HG02840 (cell line): ENCODE data around the gene CRTAP.
"Not testable (repeated sequence)": the region's sequence is repeated elsewhere in the genome, so short reads cannot be mapped to it uniquely, and the experiment has no call there.

Experiments
- ATAC-seq: cut with Tn5 transposase; IDR thresholded peaks from one replicate; pipeline ENCODE4 v1.9.1; 2021; ENCODE audit warnings: mild to moderate bottlenecking, moderate library complexity, moderate number of reproducible peaks; ENCODE audit not compliant: unreplicated experiment, low FRiP score

The CRTAP gene

DNA sequence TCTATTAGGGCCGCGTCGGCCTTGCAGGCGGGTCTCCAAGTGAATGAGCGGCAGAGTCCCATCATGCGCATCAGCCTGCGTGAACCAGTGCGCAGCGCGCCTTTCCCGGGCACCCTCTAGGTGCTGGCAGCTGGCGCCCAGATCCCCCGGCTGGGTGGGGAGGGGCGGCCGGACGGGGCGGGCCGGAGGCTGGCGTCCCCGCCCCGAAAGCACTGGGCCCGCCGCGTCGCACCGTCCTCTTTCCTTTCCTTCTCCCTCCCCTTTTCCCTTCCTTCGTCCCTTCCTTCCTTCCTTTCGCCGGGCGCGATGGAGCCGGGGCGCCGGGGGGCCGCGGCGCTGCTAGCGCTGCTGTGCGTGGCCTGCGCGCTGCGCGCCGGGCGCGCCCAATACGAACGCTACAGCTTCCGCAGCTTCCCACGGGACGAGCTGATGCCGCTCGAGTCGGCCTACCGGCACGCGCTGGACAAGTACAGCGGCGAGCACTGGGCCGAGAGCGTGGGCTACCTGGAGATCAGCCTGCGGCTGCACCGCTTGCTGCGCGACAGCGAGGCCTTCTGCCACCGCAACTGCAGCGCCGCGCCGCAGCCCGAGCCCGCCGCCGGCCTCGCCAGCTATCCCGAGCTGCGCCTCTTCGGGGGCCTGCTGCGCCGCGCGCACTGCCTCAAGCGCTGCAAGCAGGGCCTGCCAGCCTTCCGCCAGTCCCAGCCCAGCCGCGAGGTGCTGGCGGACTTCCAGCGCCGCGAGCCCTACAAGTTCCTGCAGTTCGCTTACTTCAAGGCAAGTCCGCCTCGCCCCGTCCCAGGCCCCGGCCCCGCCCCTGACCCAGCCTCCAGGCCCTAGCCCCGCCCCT lies at the start of gene CRTAP:
Gene CRTAP (plus strand): TSS at position 243 of the 850 bp plus-strand sequence. CDS start 64 bp downstream, at position 307.
- ATAC-seq = peak; percentile 74

DNA sequence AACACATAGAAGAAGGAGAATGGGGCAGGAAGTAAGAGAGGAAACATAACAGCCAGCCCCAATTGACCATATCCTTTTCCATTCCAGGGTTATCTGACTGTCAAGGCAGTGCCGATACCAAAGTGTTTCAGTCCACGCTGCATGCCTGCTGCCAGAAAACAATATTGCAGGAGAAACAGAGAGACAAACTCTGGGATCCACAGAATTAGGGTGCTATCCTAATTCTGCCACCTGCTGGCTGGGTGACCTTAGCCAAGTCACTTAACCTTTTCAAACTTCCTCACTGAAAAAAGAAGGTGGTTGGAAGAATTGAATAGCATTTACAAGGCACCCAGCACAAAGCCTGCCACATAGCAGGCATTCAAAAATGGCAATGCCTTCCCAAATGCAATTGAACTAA lies 48.9 kb upstream of the CRTAP start:
- ATAC-seq = no peak

DNA sequence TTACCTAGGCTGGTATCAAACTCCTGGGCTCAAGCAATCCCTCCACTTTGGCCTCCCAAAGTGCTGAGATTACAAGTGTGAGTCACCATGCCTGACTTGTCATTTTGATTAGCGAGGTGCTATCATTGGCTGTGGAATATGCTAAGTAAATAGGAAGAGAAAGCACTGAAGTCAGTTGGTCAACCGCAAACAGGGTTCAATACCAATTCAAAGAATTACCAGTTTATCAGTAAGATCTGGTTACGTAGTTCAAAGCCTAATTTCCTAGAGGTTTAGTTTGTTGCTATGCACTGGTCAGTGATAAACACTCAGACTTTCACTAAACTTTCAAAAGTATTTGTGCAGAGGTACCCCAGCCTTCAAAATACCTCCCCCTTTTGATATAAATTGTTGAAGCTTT lies 46.3 kb upstream of the CRTAP start:
- no peak for ATAC-seq

DNA sequence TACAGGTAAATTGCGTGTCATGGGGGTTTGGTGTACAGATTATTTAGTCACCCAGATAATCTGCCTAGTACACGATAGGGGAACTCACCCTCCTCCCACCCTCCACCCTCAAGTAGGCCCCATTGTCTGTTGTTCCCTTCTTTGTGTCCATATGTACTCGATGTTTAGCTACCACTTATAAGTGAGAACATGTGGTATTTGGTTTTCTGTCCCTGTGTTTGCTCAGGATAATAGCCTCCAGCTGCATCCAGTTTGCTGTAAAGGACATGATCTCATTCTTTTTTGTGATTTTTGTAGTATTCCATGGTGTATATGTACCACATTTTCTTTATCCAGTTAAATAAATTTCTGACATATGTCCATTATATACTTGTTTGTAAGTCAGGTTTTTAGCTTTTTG lies 44.0 kb upstream of the CRTAP start:
- ATAC-seq = not testable (repeated sequence)

DNA sequence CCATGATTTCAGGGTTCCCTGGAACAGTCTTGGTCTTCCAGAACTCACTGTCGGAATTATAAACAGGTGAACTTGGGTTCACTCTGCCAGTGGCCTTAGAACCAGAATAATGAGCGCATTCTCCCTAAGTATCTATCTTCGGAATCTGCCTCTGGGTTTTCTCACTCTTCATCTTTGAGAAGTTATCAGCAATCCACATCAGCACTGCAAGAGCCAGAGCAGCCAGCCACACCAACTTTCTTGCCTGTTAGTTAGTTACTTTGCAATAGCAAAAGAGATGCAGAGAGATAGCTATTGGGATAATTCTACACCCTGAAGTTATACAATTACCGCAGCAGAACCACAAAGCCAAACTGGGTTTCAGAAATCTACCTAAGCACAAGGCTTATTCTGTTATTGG lies 42.6 kb upstream of the CRTAP start:
- ATAC-seq = no peak

DNA sequence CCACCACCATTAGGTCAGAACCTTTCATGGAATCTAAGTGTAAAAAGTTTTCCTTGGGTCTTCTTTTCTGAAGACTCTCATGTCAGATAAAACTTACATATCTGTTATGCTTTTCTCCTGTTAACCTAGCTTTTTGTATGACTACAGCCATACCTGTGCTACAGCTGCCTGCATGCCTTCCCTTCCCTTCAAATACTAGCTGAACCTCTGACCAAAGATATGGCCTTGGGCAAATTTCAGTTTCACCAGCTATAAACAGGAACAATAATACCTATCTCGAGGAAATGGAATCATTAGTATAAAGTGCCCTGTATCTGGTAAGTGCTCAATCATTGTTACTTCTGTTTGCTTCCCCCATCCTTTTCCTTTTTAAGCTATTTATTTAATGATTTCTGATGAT lies 41.9 kb upstream of the CRTAP start:
- no peak for ATAC-seq

DNA sequence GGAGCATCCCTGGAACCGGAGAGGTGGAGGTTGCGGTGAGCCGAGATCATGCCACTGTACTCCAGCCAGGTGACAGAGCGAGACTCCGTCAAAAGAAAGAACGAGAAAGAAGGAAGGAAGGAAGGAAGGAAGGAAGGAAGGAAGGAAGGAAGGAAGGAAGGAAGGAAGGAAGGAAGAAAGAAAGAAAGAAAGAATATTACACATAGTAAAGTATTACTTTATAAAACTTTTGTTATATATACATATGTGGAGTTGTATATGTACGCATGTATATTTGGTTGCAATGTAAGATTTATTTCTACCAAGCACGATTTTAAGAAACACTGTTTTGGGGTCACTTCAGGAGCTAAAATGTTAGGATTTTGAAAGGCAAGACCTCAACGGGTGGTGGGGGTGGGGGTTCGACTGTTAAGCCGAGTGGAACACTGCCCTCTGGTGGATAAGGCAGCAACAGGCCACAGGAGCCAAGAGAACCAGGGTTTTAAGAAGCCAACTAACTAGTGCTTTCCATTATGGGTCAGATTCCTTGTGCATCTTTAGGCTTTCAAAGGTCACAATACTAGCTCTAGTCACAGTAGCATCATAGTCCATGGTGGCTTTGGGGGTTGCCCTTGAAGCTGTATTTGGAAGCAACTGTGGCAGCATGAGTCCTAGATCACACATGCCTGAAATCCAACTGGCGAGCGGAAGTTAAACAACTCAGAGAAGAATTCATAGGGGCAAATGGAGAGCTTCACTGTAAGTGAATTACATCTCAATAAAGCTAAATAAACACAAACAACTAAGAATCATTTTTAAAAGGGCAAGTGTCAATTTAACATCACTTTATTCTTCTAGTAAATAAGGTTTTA lies 39.4 kb upstream of the CRTAP start:
- no peak for ATAC-seq

DNA sequence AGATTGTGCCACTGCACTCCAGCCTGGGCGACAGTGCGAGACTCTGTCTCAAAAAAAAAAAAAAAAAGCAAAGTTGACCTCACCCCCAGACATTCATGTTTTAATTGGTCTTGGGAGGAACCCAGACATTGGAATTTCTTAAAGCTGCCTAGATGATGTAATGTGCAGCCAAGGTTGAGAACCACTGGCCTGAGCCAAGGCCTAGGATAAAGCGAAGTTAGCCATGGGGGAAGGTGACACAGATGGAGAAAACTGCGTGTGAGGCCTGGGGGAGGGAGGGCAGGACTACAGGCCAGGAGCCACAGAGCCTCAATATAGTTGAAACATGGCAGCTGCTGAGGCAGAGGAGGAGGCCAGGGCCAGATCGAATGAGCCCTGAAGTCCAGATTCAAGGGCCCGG lies 37.8 kb upstream of the CRTAP start:
- ATAC-seq = no peak

DNA sequence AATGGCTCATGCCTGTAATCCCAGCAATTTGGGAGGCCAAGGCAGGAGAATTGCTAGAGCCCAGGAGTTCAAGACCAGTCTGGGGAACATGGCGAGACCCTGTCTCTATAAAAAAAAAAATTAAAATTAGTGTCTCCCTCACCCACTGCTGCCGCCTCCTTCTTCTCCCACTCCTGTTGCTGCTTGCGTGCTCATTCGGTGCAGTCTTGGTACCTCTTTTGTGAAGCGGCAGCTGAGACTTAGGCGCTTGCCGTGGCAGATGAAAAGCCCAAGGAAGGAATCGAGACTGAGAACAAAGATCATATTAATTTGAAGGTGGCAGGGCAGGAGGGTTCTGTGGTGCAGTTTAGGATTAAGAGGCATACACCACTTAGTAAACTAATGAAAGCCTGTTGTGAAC lies 36.9 kb upstream of the CRTAP start:
- no peak for ATAC-seq

DNA sequence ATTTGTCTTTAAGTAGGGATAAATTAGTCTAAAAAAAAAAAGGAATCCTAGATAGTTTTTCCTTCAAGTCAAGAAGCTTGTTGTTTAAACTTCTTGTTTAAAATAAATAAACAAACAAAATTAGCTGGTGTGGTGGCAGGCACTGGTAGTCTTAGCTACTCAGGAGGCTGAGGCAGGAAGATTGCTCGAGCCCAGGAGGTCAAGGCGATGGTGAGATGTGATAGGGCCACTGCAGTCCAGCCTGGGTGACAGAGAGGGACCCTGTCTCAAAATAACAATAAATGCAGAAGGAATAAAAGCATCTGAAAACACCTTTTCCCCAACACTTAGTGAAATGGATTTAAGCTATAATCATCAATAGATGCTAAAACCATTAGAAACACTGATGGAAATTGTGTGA lies 35.8 kb upstream of the CRTAP start:
- ATAC-seq = no peak

DNA sequence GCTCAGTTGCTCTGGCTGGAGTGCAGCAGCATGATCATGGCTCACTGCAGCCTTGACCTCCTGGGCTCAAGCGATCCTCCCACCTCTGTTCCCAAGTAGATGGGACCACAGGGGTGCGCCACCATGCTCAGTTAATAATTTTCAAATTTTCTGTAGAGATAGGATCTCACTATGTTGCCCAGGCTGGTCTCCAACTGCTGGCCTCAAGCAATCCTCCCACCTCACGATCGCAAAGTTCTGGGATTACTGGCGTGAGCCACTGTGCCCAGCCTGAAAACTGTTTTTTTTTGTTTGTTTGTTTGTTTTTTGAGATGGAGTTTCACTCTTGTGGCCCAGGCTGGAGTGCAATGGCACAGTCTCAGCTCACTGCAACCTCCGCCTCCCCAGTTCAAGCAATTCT lies 34.0 kb upstream of the CRTAP start:
- not testable (repeated sequence) for ATAC-seq

DNA sequence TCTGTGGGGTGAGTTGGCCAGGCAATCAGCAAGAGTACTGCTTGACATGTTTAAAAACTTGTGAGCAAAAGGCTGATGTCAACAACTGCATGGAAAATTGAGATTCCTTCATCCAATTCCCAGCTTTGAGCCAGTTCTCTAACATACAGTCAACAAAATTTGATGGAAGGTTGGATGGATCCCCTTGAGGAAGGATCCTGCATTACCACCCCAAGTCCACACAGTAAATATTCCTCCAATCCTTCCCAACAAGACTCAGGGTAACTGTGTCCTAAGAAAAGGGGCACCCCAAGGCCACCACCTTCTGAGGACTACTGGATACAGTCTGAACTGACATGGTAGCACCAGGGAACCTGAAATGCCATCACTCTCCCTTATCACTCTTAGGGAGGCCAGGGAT lies 32.0 kb upstream of the CRTAP start:
- ATAC-seq = no peak

DNA sequence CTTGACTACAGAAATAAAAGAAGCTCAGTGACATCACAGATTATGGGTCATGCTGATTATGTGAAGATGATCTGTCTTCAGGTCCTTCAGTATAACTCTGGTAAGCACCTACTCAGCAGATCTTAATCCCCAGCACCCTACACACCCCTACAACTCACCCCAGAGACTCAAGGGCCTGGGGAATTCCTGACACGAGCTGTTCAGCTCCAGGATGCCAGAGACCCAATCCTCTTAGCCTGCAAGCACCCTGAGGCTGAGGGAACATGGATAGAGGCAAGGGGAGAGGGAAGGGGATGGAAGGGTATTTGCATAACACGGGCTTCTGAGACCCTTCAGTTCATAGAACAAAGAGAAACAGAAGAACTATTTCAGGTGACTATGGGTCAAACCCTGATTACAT lies 29.9 kb upstream of the CRTAP start:
- ATAC-seq = no peak

DNA sequence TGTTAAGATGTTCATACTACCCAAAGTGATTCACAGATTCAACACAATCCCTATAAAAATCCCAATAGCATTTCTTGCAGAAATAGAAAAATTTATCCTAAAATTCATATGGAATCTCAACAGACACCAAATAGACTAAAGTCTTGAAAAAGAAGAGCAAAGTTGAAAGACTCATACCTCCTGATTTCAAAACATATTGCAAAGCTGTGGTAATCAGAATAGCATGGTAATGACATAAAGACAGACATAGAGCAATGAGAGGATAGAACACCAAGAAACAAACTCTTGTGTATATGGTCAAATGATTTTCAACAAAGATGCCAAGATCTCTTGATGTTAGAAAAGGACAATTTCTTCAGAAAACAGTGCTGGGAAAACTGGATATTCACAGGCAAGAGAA lies 25.1 kb upstream of the CRTAP start:
- no peak for ATAC-seq

DNA sequence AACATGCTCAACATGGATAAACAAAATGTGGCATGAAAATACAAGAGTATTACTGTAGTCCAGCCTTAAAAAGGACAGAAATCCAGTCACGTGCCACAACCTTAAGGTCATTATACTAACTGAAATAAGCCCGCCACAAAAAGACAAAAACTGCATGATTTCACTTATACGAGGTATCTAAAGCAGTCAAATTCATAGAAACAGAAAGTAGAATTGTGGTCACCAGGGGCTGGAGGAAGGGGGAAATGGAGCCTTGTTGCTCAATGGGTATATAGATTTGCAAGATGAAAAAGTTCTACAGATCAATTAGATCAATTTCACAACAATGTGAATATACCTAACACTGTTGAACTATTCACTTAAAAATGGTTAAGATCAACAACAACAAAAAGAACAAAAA lies 24.3 kb upstream of the CRTAP start:
- ATAC-seq = peak; percentile 80

DNA sequence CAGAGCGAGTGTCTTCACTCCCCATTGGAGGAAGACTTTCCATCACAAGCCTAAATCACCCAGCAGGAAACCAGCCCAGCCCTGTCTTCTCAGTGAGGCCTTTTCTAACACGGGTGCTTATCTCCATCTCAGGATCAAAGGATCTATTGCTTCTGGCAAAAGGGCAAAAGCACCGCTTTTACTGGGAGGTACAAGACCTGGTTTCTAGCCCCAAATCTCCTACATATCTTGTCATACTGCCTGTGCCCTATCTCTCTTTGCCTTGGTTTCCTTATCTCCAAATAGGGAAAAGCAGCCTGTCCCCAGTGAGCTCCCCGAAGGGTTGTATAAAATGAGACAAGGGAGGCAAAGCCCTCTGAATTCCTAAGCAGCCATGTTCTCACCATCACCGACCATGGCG lies 22.1 kb upstream of the CRTAP start:
- no peak for ATAC-seq

DNA sequence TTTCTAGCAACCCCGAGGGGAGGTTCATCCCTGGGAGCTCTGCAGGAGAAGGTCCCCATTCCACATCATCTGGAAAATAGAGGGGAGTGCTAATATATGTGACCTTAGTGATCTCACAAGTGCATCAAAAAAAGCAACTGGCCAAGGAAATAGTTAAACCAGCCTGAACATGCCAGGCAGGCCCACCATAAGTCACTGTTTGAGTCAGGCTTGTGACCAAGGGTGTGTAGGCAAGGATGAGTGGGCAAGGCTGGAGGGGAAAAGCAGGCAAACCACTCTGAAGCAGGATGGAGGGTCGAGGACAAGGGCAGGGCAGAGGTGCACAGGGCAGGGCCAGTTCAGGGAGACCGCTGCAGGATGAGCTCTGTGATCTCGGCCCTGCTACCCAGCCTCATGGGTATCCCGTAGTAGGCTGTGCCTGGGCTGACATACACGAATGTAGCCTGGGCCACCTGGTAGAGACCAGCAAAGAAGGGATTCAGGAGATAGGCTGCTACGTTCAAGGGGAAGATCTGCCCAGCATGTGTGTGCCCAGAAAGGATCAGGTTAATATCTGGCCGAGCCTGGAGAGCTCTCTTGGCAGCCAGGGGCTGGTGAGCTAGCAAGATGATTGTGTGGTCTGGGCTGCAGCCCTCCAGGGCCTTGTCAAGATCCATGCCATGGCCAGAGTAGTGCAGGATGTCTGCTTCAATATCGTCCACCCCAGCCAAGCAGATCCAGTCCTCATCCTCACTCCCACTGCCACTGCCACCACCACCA lies 21.1 kb upstream of the CRTAP start:
- no peak for ATAC-seq

DNA sequence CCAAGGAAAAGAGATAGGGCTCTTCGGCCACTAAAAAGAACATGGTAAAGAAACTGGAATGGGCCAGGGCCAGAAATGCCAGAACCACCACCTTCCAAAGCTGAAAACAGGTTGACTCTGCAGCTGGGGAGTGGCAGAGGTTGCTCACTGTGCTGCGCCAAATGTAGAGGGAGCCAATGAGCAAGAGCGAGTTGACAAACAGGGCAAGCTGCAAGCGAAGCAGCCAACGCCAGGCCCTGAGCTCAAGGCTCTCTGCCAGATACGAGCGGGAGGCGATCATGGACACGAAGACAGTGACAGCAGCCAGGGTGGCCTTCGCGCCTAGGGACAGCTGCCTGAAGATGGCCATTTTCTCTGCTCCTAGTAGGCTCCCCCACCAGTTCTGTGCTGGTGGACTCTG lies 20.0 kb upstream of the CRTAP start:
- no peak for ATAC-seq

DNA sequence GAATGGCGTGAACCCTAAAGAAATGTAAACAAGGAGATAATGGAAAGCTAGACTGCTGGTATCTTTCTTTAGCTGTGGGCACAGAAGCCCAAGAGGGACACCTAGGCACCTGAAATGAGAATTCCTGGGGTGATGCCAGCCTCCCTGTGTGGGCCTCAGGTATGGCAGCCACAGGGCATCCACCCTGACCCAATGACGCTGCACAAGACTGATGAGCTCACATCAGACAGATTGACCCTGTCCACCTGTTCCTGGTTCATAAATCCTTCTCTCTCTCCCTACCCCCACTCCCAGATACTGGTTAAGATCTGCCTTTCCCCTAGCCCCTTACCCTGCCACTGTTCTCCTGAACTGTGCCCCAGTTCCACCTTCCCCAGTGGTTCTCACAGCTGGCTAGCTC lies 18.4 kb upstream of the CRTAP start:
- ATAC-seq = no peak

DNA sequence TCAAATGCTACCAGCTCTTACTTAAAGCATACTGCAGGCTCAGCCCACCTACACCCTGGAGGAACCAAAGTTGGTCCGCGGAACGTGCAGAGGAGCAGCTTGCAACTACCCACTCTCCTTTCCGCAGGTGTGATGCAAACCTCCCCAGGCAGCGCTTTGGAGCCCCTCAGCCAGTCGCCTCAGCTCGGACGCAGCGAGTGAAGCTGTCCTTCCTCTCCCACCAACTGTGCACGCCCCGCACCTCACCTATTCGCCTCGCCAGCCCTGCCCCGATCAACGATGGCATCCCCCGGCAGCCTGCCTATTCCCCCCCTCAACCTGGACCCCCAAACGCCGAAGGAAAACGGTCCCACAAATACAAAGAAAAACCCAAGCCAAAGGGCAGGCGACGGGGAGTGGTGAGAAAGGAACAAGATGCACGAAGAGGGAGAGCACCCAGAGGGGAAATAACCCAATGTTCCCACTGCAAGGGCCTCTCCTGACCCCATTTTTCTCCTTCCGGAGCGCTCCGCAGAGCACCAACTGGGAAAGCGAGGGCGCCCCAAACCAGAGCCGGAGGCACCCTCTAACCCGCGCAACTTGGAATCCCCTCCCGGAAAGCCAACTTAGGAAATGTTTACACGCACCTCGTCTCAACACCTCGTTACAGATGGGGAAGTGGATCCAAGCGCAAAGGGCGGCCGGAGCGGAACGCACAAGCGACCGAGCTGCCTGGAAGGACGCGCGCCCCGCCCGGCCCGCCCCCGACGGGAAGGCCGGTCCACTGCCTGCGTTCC lies 17.5 kb upstream of the CRTAP start:
- ATAC-seq = peak; percentile 48
